HG02678 (cell line): ENCODE measurements around the gene ELL.

ENCODE experiments used
- ATAC-seq: cut with Tn5 transposase; IDR thresholded peaks from one replicate; pipeline ENCODE4 v1.9.1; 2021; ENCODE audit warnings: mild to moderate bottlenecking, moderate library complexity; ENCODE audit not compliant: unreplicated experiment

ELL gene

DNA sequence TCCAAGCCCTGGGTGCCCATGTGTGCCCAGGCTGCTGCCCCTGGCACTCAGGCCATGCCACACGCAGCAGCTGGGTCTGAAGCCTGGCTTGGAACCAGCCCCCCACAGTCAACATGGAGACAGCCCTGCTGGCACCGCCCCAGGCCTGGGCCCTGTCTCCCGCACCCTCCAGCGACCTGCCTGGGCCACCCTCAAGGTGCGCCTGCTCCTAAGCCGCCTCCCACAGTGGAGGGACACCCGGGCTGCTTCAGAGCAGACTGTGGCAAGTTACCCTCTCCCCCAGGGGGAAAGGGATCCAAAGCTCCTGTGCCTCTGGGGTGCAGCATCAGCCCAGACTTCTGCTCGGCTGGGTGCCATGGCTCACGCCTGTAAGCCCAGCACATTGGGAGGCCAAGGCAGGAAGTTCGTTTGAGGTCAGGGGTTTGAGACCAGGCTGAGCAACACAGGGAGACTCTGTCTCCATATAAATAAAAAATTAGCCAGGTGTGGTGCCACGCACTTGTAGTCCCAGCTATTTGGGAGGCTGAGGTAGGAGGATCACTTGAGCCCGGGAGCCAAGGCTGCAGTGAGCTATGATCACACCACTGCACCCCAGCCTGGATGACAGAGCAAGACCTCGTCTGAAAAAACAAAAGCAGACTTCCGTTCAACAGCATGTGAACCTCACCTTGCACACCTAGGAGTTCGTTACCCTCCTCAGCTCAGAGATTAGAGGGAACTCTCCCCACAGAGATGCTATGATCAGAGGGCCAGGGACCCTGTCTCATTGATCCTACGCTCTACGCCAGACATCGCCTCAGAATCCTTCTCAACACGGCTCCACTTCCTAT lies 15.6 kb downstream of the ELL start:
- no peak for ATAC-seq

DNA sequence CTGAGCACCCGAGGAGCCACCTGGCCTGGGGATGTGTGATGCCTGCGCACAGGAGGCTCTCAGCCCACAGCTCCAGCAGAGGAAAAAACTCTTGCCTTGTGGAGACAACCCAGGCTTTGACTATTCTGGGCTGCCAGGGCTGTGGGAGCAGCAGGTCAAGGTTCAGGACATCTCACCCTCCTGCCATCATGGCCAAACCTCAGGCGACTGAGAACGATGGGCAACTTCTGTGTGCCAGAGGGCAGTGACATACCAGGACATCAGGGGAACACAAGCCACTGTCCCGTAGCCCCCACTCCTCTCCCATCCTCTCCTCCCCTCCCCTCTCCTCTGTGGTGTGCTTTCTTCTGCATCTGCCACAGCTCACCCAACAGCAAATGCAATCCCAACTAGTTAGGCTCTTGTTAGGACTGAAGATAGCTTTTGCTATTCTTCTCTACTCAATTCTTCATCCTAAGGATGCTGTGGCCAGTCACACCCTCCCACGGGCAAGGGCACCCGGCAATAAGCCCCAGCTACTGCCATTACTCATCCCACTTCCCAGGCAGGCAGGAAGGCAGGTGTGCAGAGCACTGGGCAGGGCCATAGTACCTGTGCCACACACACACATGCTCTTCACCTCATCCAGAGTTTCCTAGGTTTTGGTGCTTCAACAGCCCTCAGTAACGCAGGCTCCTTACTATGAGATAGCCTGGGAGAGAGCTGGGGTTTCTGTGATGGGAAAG lies 16.8 kb downstream of the ELL start:
- no peak for ATAC-seq

DNA sequence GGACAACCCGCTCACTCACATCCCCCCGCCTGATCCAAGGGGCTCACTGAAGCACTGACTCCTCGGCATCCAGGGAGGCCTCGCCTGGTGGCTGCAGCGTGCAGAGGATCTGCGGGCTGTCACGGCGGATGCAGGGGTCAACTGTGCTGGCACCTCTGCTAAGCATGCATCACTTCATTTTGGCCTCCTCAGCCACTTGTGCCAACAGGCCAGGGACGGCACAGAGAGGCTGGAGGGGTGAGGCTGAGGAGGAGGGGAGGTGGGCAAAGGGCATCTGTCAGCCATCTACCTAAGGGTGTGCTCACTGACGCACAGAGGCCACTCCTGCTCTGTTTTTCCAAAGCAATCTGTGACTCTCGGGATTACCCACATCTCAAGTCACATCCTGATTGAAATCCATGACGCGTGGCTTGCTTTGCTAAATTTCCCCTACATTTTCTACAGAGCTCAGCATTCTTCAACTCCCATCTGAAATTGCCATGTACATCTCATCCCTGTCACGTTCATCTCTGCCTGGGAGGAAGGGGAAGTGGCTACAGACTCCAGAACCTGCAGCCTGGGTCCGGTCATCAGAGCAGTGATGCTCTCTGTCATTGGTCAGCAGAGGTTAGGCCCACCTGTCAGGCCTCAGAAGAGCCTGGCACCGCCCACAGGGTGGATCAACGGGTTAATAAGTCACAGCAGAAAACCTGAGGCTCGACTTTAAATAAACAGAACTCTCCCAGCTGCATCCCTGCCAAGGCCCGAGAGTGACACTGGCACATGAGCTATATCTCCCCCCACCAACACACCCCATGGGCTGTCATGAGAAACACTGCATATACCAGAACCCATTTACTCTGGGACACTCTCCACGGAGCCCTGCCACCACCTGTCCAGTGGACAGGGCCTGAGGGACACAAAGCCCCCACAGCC lies 17.6 kb downstream of the ELL start:
- no peak for ATAC-seq

DNA sequence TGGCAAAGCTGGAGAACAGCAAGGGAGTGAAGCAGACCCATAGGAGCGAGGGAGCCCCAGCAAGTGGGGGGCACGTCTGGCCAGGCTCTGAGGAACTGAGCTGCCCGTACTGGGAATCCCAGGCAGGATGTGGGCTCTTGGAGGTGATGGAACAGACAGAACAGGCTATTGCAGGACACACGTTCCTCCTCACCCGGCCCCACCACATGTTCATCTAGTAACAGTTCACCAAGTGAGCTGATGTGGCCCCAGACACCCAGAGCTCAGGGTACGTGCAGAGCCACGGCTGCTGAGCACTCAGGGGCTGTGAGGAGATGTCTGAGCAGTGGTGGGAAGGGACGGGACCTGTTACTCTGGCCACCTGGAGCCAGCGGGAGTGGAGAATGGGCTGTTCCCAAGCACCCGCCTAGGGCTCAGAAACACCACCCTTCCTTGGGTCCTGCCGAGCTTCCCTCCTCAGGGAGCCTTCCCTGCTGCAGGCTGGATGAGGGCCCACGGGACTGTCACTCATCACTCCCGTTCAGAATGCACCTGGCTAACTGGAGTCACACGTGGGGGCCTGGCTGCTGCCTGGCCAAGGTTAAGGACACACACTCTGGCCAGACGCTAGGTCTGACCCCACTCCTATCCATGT lies 18.4 kb downstream of the ELL start:
- ATAC-seq, result no peak

DNA sequence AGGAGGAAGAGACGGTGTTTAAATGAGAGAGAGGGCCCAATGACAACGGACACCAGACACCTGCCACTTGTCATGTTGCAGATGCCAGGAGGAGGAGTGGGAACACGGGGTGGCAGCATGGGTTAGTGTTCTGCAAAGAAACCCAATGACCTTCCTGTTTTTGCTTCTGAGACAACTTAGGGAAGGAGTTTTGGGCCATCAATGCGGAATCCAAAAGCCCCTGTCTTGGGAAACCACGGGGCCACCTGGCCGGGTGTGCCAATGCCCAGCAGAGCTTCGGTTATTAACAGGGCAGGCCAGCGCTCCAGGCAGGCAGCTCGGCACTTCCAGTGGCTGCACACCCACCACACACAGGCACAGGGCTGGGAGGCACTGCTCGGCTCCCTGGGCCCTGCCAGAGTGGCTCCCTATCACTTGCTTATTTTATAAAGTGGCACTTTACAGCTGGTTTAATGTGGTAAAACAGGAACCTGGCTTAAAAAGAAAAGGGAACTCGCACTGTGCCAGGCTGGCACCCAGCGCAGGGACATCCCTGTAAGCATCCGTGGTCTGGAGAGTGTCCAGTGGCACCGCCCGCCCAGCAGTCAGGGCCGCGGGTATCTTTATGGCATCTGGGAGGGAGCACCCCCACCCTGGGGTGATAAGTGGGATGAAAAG lies 19.1 kb downstream of the ELL start:
- no peak for ATAC-seq

DNA sequence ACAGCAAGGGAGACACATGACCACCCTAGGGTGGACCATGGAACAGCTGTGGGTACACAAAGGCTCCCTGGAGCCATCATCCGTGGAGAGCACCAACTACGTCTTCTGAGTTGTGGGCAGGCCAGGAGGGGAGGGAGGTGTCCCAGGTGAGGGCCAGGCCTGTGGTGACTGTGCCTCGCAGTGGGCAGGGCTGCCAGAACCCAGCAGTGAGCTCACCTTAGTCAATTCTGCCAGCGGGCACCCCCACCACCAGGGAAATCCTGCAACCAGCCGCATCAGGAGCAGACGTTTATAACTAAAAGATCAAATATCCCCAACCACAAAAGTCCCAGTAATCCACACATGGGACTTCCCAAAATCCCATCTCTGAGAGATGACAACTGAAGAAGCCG lies 19.6 kb downstream of the ELL start:
- ATAC-seq, result no peak

DNA sequence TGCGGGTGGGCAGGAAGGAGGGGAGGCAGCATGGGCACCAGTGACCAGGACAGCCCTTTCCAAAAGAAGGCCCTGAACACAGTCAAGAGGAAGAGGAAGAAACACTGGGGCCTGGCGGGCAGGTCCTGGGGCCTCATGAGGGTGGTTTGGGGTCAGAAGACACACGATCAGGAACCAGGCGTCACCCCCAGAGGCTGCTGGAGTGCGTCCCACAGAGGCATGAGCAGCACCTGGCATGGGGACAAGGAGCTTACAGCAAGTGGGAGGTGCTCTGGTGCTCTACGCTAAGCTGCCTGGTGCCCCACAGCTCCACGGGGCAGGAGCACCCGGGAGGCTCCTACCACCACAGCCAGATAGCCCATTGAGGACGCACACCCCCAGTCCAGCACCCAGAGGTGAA lies 20.0 kb downstream of the ELL start:
- ATAC-seq, result no peak

DNA sequence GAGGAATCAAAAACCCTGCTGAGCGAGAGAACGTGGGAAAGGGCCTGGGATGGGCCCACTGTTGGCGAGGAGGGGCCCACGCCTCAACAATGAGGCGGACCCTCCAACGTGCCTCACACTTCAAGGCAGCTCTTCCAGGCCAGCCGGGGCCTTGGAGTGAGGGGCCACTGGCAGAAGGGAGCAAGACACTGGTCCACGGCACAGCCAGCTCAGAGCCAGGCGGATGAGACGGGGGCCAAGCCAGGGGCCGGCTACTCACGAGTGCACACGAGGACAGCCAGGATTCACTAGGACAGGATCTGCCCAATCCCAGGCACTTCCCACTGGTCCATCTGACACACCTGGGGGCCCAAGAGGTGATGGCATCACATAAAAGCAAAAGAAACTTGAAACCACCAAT lies 20.5 kb downstream of the ELL start:
- ATAC-seq, result no peak

DNA sequence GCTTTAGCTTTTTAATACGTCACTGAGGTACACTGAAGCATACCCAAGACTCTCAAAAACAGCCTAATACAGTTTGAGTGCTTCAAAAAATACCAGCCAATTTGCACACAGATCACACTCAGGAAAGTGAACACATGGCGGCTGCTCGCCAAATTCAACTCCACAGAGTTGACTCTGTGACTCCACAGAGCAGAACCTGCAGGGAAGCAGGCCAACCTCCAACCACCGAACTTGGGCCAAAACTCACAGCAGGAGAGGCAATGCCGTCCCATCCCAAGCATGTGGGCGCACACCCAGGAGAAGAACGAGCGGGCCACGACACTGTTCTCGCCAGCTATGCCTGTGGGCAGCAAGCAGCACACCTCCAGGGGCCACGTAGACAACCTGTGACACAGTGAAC lies 21.1 kb downstream of the ELL start:
- no peak for ATAC-seq

DNA sequence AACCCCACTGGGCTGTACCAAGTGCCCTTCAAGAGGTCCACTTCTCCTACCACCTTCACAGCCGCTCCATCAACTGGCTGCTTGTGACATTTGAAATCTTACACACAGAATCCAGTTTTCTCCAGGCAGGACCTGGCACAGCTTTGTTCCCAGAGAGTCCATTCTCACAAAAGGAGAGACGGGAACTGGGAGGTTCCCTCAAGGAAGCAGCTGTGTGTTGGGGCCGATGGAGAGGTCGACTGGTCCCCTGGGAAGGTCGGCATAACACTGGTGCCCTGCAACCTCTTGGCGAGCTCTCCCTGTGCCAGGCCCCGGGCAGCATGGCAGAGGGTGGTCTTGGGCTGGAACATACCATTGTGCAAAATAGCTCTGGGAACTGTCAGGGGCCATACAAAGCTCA lies 21.5 kb downstream of the ELL start:
- no peak for ATAC-seq

DNA sequence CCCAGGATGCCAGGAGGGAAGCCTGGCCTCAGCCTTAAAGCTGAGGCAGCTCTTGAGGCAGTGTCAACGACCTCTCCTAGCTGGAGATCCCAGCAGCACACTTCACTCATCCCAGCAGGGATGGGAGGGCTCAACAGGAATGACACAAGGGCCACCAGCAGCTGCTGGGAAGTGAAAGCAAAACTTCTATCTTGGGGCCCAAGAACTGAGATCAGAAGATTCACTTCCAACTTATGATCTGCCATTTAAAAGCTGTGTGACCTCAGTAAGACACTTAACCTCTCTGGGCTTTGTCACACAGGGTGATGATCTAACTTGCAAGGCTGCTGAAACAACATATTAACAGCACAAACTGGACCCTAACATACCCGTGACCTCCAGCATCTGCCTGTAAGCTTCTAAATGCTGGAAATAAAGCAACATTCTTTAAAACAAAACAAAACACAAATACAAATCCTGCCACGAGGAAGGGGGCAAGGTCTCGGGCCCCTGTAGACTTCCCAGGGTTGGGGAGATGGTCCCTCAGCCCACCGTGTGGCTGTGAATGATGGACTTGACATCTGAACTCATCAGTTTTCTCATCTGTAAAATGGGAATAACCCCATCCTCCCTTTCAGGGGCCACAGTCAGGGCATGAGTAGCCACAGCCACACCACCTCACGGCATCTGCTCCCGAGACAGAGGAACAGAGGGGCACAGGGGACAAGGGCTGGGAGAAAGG lies 22.7 kb downstream of the ELL start:
- ATAC-seq, result no peak

DNA sequence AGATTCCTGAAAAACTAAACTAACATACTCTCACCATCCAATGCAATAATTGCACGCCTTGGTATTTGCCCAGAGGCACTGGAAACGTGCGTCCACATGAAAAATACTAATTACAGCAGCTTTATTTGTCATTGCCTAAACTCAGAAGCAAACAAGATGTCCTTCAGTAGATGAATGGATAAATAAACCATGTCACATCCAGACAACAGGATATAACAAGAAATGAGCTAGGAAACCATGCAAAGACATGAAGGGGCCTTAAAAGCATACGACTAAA lies 25.0 kb downstream of the ELL start:
- no peak for ATAC-seq

DNA sequence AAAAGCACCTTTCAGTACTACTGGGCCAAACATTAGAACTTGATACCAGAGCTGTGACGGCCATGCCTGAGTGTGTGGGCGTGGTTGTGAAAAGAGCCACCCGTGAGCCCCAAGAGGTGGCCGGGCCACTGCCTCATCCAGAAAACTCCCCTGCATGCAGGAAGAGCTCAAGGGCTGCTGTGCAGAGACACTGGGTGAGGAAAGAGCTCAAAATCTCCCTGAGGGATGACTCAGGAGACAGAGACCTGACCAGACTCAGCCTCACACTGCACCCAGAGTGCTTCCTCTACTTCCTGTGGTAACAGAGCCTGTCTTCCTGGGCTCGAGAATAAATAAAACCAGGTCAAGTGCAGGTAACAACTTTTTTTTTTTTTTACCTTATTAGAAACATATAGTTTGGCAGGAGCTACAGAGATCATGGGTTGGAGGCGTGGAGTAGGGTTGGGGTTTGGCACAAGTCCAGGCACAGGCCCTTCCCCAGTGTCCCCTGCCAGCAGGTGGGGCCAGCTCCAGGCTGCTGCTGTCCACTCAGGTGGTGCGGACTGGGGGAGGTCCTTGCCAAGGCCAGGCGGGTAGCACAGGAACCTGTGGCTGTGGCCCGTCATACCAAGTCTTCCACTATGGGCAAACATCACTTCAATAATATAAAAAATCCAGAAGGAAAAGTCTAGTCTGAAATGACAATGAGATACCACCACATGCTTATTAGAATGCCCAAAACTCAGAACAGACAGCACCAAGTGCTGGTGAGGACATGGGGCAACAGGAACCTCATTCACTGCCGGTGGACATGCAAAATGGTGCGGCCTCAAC lies 25.5 kb downstream of the ELL start:
- ATAC-seq, result no peak

DNA sequence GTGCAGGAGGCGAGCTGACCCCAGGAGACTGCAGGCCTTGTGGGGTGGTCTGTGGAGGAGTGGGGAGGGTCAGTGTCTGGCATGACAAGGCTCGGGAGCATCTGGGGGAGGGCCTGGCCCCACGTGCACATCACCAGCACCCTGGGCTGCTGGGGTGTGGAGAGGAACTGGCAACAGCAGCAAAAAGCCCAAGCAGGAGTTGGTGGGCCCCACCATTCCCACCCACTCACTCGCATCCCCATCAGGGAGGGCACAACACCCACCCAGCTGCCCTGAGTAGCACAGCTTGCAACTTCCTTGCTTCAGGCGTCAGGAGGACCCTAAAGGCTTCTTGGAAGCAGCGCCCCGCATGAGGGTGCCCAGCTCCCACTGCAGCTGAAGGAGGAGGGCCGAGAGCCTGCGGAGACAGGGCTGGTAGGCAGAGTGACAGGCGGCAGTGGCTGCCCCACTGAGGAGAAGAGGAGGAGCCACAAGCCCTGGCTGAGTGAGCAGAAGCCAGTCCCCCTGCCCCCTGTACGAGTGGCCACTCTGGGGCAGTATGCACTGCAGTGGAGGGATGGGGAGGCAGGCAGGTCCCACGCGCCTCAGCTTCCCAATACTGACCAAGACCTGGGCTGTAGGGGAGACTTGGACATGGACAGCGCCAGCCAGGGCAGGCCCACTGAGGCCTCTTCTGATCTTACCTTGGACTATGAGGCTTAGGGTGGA lies 26.5 kb downstream of the ELL start:
- no peak for ATAC-seq

DNA sequence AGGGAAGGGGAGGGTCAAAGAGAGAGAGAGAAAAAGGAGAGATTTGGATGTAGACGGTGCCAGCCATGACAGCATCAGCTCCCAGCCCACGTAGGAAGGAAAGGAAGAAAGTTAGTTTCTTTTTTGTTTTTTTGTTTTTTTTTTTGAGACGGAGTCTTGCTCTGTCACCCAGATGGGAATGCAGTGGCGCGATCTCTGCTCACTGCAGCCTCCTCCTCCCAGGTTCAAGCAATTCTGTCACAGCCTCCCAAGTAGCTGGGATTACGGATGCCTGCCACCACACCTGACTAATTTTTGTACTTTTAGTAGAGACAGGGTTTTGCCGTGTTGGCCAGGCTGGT lies 27.6 kb downstream of the ELL start:
- ATAC-seq, result no peak

DNA sequence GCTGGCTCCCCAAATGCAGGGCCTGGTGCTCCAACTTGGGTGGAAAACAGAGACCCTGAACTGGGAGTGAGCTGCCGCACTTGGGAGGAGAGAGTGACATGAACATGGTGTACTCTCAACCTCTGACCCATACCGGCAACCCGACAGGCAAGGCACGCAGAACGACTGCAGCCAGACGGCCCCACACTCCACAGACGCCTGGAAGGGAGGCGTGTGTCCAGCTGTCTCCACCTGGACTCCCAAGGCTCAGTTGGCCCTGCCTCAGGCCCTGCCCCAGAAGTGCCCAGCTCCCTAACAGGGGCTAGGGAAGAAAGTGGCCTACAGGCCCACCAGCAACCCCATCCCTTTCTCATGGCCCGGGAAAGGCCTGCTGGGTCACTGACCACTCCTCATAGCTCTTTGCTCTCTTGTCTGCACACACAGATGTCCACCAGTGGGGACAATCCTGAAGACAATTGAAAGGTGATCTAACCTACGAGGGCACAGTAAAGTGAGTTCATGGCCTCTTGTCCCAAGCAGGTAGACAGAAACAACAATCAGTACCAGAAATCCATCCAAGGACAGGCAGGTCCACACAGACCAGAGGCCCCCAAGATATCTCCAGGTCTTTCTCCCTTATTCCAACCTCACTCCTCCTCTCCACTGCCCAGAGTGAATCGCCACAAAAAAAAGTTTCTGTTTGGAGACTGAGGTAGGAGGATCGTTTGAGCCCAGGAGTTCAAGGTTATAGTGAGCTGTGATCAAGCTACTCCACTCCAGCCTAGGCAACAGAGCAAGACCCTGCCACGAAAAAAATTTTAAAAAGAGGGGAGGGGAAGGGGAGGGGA lies 28.2 kb downstream of the ELL start:
- ATAC-seq, result no peak

DNA sequence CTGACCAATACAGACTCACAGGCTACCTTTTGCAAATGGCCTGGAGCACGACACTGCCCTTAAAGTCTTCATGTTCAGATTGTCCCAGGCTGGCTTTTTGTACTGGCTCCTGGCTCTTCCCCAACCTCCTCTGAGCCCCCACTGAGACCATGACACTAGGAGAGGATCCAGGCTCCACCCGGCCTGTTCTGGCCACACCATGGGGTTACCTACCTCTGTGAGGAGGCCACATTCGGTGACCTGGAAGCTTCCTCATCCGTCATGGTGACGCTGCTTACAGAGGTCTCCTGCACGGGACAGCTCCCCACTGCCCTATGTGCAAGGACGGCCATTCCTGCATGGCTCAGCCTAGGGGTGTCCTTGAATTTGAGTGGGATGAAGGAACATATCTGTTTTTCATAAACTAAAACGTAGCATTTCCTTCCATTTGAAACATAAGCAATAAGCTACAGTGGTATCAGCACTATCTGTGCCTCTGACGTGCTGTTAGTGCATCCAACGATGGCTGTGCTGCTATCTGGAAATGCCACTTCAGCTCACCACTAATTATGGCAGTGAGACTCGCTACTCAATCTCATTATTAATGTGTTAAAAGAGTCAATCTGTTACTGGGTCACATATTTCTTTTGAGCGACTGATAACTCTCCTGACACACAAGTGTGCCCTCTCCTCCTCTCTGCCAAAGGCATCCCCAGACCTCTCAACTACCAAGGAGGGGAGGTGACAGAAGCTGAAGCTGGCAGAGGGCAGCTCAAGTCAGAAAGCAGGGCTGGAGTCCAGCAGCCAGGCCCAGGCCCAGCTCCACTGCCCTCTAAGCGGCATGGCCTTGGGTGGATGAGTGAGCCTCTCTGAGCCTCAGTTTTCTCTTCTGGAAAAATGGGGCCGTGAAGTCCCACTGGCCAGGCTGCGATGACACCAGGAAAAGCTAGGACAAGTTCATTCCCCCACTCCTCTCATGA lies 29.6 kb downstream of the ELL start:
- ATAC-seq, result no peak
